Suprapubic skin (tissue), 4 donors: ENCODE results near the gene STXBP4.
A peak's percentile ranks its signal among the peaks of the same experiment; 100 is the strongest.

Experiments used
- CTCF ChIP-seq, 2 donors: fragments of 200-600 bp in 1 of 2; fragments of 450-650 bp in 1 of 2; sonication (generic) in 1 of 2; IDR thresholded peaks; one replicate each; pipeline ENCODE4 v1.5.1; 2016 to 2019; ENCODE audit warnings: antibody characterized with exemption in 2 of 2, mild to moderate bottlenecking in 1 of 2, moderate library complexity in 1 of 2
- EP300 ChIP-seq: sonication (generic); formaldehyde crosslinking; IDR thresholded peaks from one replicate; pipeline ENCODE4 v1.6.1; 2017; ENCODE audit warnings: antibody characterized with exemption
- POLR2AphosphoS5 ChIP-seq, 3 donors: sonication (generic); formaldehyde crosslinking; IDR thresholded peaks; one replicate each; pipeline ENCODE4 v1.6.1; 2017; ENCODE audit warnings: antibody characterized with exemption in 3 of 3

- TF ChIP-seq CTCF (IDR thresholded peaks at IDR 0.05) (no peak), POLR2AphosphoS5 (IDR thresholded peaks at IDR 0.05) (peak in 1 of 3 donors; percentile 57), EP300 (no peak)
Measured at GRCh38 chr17:54968262-54968987, at the start of gene STXBP4, which contains the start of gene COX11.
